Measurements from ENCODE around the gene TMEM151B.

GRCh38 chr6:44271406-44271723, 1.1 kb downstream of the TMEM151B start:
- TF ChIP-seq CTCF (conservative IDR thresholded peaks at IDR 0.05) (no peak), ZFX (IDR thresholded peaks at IDR 0.05) (no peak)
